Ishikawa (cell line): ENCODE measurements around the gene CD9.

ENCODE experiments used
- CEBPB ChIP-seq: IDR thresholded peaks from 2 replicates; pipeline ENCODE4 v1.6.1; 2012
- CREB1 ChIP-seq: IDR thresholded peaks from 2 replicates; pipeline ENCODE4 v1.6.1; 2012; ENCODE audit warnings: low read depth
- EGR1 ChIP-seq: IDR thresholded peaks from 2 replicates; pipeline ENCODE4 v1.6.1; 2012
- EP300 ChIP-seq: IDR thresholded peaks from 2 replicates; pipeline ENCODE4 v1.6.1; 2012; ENCODE audit warnings: borderline replicate concordance
- FOXM1 ChIP-seq: IDR thresholded peaks from 2 replicates; pipeline ENCODE4 v1.6.1; 2012; ENCODE audit warnings: low read depth, borderline replicate concordance
- NFIC ChIP-seq: IDR thresholded peaks from 2 replicates; pipeline ENCODE4 v1.6.1; 2012
- RAD21 ChIP-seq: IDR thresholded peaks from 2 replicates; pipeline ENCODE4 v1.6.1; 2012; ENCODE audit warnings: low read depth
- TAF1 ChIP-seq: IDR thresholded peaks from 2 replicates; pipeline ENCODE4 v1.6.1; 2012; ENCODE audit warnings: low read depth, mild to moderate bottlenecking
- TCF12 ChIP-seq: IDR thresholded peaks from 2 replicates; pipeline ENCODE4 v1.6.1; 2012; ENCODE audit warnings: low read depth
- TEAD4 ChIP-seq: IDR thresholded peaks from 2 replicates; pipeline ENCODE4 v1.6.1; 2012
- YY1 ChIP-seq: IDR thresholded peaks from 2 replicates; pipeline ENCODE4 v1.6.1; 2012; ENCODE audit warnings: low read depth
- ZBTB7A ChIP-seq: IDR thresholded peaks from 2 replicates; pipeline ENCODE4 v1.6.1; 2012; ENCODE audit warnings: low read depth
- TF ChIP-seq, protein P1 (sequence below): IDR thresholded peaks from 2 replicates; pipeline ENCODE4 v1.6.1; 2012
- TF ChIP-seq, protein P2 (sequence below): IDR thresholded peaks from 2 replicates; pipeline ENCODE4 v1.6.1; 2012
- TF ChIP-seq, protein P3 (sequence below): IDR thresholded peaks from 2 replicates; pipeline ENCODE4 v1.6.1; 2012; ENCODE audit warnings: low read depth, mild to moderate bottlenecking

Gene CD9

DNA sequence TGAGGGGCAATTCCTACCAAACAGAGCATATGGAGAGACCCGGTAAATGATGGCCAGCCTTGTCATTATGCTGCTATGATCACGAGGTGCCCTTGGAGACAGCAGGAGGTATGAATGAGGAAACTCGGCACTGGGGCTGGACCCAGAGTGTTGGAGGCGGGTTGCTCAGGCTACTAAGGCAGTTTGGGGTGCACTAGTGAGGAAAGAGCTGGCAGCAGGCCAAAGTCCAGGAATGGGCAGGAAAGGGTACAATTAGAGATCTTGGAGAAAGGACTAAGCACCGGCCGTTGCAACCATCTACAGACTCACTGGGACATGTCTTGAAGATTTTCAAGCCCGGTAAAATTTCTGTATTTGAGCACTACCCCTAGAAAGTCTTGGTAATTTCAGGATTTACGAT is 54.3 kb downstream of the CD9 start:
- TF ChIP-seq, protein P1, sequence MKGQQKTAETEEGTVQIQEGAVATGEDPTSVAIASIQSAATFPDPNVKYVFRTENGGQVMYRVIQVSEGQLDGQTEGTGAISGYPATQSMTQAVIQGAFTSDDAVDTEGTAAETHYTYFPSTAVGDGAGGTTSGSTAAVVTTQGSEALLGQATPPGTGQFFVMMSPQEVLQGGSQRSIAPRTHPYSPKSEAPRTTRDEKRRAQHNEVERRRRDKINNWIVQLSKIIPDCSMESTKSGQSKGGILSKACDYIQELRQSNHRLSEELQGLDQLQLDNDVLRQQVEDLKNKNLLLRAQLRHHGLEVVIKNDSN: no peak
- TF ChIP-seq CREB1 (no peak), TAF1 (no peak), RAD21 (no peak), ZBTB7A (no peak), TEAD4 (no peak), EP300 (no peak), NFIC (no peak)
- TF ChIP-seq, protein P2, sequence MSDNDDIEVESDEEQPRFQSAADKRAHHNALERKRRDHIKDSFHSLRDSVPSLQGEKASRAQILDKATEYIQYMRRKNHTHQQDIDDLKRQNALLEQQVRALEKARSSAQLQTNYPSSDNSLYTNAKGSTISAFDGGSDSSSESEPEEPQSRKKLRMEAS: no peak
- TF ChIP-seq, protein P3, sequence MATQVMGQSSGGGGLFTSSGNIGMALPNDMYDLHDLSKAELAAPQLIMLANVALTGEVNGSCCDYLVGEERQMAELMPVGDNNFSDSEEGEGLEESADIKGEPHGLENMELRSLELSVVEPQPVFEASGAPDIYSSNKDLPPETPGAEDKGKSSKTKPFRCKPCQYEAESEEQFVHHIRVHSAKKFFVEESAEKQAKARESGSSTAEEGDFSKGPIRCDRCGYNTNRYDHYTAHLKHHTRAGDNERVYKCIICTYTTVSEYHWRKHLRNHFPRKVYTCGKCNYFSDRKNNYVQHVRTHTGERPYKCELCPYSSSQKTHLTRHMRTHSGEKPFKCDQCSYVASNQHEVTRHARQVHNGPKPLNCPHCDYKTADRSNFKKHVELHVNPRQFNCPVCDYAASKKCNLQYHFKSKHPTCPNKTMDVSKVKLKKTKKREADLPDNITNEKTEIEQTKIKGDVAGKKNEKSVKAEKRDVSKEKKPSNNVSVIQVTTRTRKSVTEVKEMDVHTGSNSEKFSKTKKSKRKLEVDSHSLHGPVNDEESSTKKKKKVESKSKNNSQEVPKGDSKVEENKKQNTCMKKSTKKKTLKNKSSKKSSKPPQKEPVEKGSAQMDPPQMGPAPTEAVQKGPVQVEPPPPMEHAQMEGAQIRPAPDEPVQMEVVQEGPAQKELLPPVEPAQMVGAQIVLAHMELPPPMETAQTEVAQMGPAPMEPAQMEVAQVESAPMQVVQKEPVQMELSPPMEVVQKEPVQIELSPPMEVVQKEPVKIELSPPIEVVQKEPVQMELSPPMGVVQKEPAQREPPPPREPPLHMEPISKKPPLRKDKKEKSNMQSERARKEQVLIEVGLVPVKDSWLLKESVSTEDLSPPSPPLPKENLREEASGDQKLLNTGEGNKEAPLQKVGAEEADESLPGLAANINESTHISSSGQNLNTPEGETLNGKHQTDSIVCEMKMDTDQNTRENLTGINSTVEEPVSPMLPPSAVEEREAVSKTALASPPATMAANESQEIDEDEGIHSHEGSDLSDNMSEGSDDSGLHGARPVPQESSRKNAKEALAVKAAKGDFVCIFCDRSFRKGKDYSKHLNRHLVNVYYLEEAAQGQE: no peak

DNA sequence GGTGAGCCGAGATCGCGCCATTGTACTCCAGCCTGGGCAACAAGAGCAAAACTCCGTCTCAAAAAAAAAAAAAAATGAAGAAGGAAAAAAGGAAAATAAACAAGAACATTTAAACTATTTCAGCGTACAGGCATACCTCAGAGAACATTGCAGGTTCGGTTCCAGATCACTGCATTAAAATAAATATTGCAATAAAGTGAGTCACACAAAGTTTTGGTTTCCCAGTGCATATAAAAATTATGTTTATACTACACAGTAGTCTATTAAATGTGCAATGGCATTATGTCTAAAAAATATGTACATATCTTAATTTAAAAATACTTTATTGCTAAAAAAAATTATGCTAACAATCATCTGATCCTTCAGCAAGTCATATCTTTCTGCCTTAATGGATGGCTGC is 56.8 kb downstream of the CD9 start:
- TF ChIP-seq CEBPB: no peak
- TF ChIP-seq, protein P2: no peak
- TF ChIP-seq ZBTB7A: no peak
- TF ChIP-seq CREB1: no peak

DNA sequence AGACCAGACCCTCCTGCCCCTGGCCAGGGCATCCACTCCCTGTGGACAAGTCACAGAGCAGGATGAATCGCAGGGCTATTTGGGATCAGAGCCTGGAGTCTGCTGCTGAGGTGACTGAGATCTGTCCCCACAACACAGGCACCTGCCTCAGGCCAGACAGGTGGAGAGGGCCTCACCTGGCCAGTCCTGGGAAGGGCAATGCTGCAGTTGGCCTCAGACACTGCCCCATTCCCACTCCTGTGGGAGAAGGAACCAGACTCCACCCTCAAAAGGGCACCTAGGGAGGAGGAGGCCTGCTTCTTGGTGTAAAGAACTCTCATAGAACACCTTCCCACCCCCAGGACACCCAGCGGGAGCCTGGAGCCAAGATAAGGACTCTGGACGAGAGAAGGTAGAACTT is 62.0 kb downstream of the CD9 start:
- TF ChIP-seq TCF12: no peak
- TF ChIP-seq TEAD4: no peak
- TF ChIP-seq, protein P3: no peak
- no peak for TF ChIP-seq NFIC
- TF ChIP-seq YY1: no peak
- TF ChIP-seq, protein P2: no peak
- TF ChIP-seq TAF1: no peak
- no peak for TF ChIP-seq EP300
- no peak for TF ChIP-seq CREB1
- TF ChIP-seq CEBPB: no peak
- no peak for TF ChIP-seq ZBTB7A
- TF ChIP-seq RAD21: no peak
- TF ChIP-seq FOXM1: no peak
- TF ChIP-seq EGR1: no peak
- TF ChIP-seq, protein P1: no peak

DNA sequence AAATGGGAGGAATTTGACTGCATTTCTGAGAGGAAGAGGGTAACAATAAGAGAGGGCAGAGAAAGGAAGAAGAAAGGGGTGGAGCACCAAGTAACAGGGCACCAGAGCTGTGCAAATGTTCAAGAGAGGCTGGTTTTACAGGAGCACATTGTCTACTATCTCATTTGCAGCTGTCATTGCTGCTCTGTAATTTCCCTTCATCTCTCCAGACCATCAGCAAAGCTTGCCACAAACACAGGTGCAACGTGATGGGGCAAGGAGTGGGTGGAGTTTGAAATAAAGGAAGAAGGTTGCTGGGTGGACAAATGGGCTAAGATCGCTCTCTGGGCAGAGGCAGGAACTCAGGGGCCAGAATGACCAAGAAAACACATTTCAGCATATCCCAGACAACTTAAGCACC is 62.4 kb downstream of the CD9 start:
- TF ChIP-seq YY1 (no peak), ZBTB7A (no peak), TCF12 (no peak), CEBPB (no peak), NFIC (no peak), EP300 (no peak), FOXM1 (no peak), TEAD4 (no peak), EGR1 (no peak), CREB1 (no peak)
- TF ChIP-seq, protein P1: no peak
- TF ChIP-seq, protein P2: no peak
- TF ChIP-seq, protein P3: no peak
